Dermis blood vessel endothelial cell (primary cell): Measurements from ENCODE around the gene TIMMDC1. TPM values are rescaled to one million over a fixed set of nuclear protein-coding genes. Genes with fewer than 3 reads are reported as not detected.

Experiments
- DNase-seq: peaks from one replicate; pipeline ENCODE4 v3.0.0; 2010
- total RNA-seq: library from RNA; depleted of rRNA; stranded (reverse); fragments of >200 nt; gene quantifications from 2 replicates; pipeline ENCODE4 v1.2.3, GENCODE V29; 2014

TIMMDC1 gene, protein sequence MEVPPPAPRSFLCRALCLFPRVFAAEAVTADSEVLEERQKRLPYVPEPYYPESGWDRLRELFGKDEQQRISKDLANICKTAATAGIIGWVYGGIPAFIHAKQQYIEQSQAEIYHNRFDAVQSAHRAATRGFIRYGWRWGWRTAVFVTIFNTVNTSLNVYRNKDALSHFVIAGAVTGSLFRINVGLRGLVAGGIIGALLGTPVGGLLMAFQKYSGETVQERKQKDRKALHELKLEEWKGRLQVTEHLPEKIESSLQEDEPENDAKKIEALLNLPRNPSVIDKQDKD
- total RNA-seq: 35.3 and 38.8 TPM in 2 replicates

DNA sequence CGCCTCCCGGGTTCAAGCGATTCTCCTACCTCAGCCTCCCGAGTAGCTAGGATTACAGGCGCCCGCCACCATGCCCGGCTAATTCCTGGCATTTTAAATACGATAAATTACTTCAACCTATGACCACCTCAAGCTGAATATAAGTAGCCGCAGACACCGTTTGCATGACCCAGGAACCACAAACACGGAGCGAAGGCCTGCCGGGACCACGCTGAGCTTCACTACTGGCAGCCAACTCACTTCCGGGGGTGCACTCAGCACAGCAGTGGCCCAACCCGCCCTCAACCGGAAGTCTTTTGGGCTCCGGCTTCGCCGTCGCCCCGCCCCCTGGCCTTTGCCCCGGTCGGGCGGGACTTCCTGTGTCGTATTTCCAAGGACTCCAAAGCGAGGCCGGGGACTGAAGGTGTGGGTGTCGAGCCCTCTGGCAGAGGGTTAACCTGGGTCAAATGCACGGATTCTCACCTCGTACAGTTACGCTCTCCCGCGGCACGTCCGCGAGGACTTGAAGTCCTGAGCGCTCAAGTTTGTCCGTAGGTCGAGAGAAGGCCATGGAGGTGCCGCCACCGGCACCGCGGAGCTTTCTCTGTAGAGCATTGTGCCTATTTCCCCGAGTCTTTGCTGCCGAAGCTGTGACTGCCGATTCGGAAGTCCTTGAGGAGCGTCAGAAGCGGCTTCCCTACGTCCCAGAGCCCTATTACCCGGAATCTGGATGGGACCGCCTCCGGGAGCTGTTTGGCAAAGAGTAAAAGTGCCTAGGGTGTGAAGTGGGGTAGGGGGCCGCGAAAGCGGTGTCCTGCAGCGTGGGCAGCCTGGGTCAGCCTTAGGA, at the start of gene TIMMDC1:
Gene TIMMDC1 (plus strand): TSS at position 362 of the 826 bp plus-strand sequence. CDS start 187 bp downstream, at position 549.
- DNase-seq: peak; percentile 97

GRCh38 chr3:119453822-119454221, 44.5 kb upstream of the TIMMDC1 start:
- no peak for DNase-seq

- no peak for DNase-seq
These were observed 41.9 kb upstream of the TIMMDC1 start for GRCh38 chr3:119456469-119456868.

- no peak for DNase-seq
These were observed 41.1 kb upstream of the TIMMDC1 start for GRCh38 chr3:119457246-119457645.

GRCh38 chr3:119463171-119464169, 34.9 kb upstream of the TIMMDC1 start, which contains the start of gene TMEM39A:
Gene TMEM39A, minus strand, starts transcription at chr3:119463615. Its CDS starts 1,541 bp downstream, at chr3:119462074.
- peak; percentile 99 for DNase-seq

DNA sequence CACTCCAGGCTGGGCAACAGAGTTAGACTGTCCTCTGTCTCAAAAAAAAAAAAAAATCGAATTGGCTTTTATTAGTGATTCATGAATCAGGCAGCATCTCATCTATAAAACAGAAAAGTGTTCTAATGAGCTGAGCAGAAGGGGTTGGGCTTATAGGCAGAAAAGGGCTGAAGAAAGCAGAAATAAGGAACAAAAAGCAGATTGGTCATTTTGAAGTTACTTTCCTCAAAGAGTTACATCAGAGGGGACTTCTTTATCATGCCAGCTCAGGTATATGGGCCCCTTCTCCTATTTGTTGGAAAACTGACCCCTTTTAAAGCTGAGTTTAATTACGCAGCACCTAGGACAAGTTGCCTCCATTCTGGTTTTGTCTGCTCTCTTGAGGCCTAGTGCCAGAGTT, 30.3 kb upstream of the TIMMDC1 start:
- DNase-seq: no peak

DNA sequence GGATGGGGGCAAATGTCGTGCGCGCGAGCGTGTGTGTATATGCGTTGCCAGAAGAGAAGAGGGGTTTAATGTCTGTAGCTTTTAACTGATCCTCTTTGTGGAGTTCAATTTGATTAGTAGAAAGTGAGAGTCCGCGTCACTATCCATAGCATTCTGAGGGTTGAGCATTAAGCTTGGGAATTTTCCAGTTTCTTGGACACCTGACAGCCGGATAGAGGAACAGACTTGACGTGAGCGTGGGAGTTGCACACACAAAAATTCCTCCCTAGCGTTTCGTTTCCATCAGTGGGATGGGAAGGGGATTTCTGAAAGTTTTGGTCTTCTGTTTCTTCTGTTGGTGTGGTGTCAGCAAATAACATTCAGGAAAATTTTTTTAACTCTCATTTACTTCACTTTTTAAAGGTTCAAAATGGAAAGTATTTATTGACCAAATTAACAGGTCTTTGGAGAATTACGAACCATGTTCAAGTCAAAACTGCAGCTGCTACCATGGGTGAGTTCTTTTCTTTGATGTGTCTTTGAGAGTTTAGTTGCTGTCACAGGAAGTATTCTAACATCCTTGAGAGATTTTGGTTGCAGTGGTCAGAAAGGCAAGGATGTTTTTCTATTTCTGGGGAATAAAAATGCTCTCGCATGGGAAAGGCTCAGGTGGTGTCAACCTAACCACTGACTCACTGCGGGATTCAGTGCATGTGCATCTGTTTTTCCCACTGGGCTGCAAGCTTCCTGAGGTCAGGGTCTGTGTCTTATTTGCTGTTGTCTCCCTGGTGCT, 28.7 kb upstream of the TIMMDC1 start:
- DNase-seq: peak; percentile 57

GRCh38 chr3:119470866-119471265, 27.5 kb upstream of the TIMMDC1 start:
- no peak for DNase-seq

- DNase-seq: no peak
These were observed 17.3 kb upstream of the TIMMDC1 start for GRCh38 chr3:119481079-119481478.

- no peak for DNase-seq
These were observed 15.2 kb upstream of the TIMMDC1 start for GRCh38 chr3:119483101-119483500.

DNA sequence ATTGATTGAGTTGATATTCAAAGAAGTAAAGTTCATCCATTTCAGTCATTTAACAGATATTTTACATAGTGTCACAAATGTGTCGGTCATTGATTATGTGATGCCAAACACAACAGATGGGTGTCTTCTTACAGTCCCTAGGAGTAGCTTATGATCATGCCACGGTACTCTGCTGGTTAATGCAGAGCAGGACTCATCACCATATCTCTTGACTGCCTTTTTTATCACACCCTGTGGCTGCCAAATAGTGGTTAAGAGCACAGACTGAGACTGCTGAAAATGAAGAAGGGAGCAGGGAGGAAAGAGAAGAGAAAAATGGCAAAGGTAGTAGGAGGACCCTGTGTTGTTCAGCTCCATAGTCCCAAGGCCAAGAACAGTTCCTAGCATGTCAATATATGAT, 12.8 kb upstream of the TIMMDC1 start:
- no peak for DNase-seq

GRCh38 chr3:119490153-119490552, 8.2 kb upstream of the TIMMDC1 start:
- DNase-seq: peak; percentile 14

DNA sequence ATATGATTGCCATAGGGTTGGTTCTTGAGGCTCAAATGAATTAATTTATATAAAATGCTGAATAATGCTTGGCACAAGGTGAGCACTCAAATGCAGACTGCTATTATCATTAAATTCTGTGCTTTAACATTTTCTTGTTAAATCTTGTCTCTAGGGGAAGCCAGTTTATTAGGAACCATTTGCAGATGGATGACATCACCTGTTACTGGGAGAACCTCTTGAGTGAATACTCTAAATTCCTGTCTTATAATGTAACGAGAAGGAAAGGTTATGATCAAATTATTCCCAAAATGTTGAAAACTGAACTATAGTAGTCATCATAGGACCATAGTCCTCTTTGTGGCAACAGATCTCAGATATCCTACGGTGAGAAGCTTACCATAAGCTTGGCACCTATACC, 6.2 kb upstream of the TIMMDC1 start:
- no peak for DNase-seq

DNA sequence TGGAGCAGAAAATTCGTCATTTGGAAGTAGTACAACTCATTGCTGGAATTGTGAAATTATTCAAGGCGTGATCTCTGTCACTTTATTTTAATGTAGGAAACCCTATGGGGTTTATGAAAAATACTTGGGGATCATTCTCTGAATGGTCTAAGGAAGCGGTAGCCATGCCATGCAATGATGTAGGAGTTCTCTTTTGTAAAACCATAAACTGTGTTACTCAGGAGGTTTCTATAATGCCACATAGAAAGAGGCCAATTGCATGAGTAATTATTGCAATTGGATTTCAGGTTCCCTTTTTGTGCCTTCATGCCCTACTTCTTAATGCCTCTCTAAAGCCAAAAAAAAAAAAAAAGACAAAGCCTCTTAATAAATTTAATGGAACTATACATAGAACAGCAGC, 5.5 kb upstream of the TIMMDC1 start:
- no peak for DNase-seq

- peak; percentile 2 for DNase-seq
These were observed 3.8 kb upstream of the TIMMDC1 start for GRCh38 chr3:119494597-119494996.

DNA sequence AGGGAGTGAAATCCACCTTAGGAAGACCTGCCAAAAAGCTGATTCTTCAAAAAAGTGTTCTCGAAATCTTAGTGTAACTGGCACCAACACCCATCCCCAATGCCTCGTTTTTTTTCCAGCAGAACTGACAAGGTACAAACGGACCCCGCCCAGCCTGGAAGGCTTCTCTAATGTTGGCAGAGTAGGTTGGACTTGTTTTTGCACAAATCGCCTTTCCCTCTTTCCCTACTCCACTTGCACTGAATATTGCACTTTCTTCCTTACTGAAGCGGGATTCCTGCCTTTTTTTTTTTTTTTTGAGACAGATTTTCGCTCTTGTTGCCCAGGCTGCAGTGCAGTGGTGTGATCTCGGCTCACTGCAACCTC, 544 bp upstream of the TIMMDC1 start:
- peak; percentile 27 for DNase-seq

- peak; percentile 6 for DNase-seq
These were observed 1.9 kb downstream of the TIMMDC1 start for GRCh38 chr3:119500265-119500664.

DNA sequence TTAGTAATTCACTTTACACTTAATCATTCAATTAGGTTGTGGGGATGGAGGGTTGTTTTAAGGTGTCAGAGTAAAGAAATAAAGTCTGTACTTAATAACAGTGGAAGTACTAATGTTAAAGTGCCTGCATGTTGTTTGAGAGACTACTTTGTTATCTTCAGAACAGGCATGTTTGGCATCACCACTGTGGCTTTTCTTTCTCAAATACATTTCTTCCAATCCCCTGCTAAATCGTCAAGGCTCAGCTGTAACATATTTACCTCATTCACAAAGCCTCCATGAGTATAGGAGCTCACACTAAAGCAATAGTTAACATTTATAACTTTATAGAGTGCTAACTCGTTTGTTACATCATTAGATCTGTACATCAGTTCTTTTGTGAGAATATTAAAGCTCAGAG, 2.6 kb downstream of the TIMMDC1 start:
- DNase-seq: no peak

GRCh38 chr3:119506631-119507030, 8.3 kb downstream of the TIMMDC1 start:
- no peak for DNase-seq

DNA sequence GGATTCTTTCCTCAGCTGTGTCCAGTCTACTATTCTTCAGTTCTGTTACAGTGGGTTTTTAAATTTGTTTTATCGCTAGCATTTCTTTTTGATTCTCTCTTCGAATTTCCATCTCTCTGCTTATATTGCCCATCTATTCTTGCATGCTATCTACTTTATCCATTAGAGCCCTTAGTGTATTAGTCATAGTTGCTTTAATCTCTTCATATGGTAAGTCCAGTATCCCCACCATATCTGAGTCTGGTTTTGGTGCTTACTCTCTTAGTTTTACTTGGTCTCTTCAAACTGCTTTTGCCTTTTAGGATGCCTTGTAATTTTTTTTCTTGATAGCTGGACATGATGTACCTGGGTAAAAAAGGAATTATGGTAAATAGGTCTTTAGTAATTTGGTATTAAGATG, 9.1 kb downstream of the TIMMDC1 start:
- DNase-seq: no peak

DNA sequence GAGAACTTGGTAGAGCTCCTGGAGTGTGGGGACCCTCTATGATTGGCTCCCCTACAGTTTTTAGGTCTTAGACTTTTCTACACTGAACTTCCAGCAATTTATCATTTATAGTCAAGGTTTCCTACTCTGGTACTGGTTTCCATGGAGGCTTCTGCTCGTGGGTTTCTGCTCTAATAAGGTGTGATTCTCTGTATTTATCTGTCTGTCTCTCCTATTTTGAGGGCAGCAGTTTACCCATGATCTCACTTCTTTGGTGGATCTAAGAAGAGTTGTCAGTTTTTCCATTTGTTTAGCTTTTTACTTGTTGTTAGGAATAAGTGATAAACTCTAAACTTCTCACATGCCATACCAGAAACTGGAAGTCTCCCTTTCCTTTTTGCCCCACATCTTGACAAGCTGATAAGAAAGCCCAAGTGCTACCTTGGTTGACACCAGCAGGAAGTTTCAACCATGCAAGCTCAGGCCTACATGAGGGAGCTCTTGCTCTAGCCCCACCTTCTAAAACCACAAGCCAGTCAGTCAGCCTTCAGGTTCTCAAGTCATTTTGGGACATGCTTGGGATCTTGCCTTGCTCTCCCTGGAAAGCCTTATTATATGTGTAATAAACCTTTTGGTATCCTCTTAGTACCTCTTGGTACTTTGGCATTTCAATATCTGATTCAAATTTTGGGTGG, 10.0 kb downstream of the TIMMDC1 start:
- no peak for DNase-seq
